ENCODE results near the gene PDE11A.

The PDE11A gene

DNA sequence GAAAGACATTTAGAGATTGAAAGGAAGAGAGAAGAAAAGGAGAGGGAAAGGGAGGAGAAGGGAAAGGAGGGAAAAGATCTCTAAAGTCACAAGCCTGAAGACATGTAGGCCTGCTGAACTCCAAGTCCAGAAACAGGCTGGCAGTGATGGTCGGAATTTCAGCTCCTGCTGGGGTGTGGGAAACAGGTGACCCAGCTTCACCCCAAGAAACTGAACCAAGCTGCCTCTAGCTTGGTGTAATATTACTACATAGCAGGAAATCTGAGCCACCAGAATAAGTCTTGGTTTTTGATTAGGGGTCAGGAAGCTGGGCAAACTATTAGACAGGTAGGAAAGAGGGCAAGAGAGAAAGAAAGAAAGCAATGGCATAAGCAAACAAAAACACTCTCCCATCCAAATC, 185.8 kb downstream of the PDE11A start:
- no peak for ATAC-seq
- TF ChIP-seq ZNF565 (CRISPR knock-in tag; conservative IDR thresholded peaks at IDR 0.05; ENCODE audit: low read depth), result no peak
- TF ChIP-seq, protein P1, sequence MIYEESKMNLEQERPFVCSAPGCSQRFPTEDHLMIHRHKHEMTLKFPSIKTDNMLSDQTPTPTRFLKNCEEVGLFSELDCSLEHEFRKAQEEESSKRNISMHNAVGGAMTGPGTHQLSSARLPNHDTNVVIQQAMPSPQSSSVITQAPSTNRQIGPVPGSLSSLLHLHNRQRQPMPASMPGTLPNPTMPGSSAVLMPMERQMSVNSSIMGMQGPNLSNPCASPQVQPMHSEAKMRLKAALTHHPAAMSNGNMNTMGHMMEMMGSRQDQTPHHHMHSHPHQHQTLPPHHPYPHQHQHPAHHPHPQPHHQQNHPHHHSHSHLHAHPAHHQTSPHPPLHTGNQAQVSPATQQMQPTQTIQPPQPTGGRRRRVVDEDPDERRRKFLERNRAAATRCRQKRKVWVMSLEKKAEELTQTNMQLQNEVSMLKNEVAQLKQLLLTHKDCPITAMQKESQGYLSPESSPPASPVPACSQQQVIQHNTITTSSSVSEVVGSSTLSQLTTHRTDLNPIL (CRISPR knock-in tag; IDR thresholded peaks at IDR 0.05; ENCODE audit: low read depth), result no peak
- no peak for TF ChIP-seq RARB (CRISPR knock-in tag; IDR thresholded peaks at IDR 0.05)
- TF ChIP-seq, protein P2, sequence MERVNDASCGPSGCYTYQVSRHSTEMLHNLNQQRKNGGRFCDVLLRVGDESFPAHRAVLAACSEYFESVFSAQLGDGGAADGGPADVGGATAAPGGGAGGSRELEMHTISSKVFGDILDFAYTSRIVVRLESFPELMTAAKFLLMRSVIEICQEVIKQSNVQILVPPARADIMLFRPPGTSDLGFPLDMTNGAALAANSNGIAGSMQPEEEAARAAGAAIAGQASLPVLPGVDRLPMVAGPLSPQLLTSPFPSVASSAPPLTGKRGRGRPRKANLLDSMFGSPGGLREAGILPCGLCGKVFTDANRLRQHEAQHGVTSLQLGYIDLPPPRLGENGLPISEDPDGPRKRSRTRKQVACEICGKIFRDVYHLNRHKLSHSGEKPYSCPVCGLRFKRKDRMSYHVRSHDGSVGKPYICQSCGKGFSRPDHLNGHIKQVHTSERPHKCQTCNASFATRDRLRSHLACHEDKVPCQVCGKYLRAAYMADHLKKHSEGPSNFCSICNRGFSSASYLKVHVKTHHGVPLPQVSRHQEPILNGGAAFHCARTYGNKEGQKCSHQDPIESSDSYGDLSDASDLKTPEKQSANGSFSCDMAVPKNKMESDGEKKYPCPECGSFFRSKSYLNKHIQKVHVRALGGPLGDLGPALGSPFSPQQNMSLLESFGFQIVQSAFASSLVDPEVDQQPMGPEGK (CRISPR knock-in tag; IDR thresholded peaks at IDR 0.05; ENCODE audit: borderline replicate concordance), result no peak
- no peak for TF ChIP-seq TCF4 (CRISPR knock-in tag; IDR thresholded peaks at IDR 0.05; ENCODE audit: borderline replicate concordance)
- TF ChIP-seq BACH2 (CRISPR knock-in tag; IDR thresholded peaks at IDR 0.05; ENCODE audit: borderline replicate concordance), result no peak
- TF ChIP-seq ARNTL (CRISPR knock-in tag; IDR thresholded peaks at IDR 0.05; ENCODE audit: borderline replicate concordance, low read depth), result no peak
- no peak for TF ChIP-seq GLIS3 (CRISPR knock-in tag; IDR thresholded peaks at IDR 0.05)
- TF ChIP-seq ESRRG (CRISPR knock-in tag; IDR thresholded peaks at IDR 0.05), result no peak
- TF ChIP-seq ZNF70 (CRISPR knock-in tag; IDR thresholded peaks at IDR 0.05), result no peak
- TF ChIP-seq, protein P3, sequence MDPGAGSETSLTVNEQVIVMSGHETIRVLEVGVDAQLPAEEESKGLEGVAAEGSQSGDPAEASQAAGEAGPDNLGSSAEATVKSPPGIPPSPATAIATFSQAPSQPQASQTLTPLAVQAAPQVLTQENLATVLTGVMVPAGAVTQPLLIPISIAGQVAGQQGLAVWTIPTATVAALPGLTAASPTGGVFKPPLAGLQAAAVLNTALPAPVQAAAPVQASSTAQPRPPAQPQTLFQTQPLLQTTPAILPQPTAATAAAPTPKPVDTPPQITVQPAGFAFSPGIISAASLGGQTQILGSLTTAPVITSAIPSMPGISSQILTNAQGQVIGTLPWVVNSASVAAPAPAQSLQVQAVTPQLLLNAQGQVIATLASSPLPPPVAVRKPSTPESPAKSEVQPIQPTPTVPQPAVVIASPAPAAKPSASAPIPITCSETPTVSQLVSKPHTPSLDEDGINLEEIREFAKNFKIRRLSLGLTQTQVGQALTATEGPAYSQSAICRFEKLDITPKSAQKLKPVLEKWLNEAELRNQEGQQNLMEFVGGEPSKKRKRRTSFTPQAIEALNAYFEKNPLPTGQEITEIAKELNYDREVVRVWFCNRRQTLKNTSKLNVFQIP (CRISPR knock-in tag; IDR thresholded peaks at IDR 0.05; ENCODE audit: borderline replicate concordance, low read depth), result no peak
- TF ChIP-seq, protein P4, sequence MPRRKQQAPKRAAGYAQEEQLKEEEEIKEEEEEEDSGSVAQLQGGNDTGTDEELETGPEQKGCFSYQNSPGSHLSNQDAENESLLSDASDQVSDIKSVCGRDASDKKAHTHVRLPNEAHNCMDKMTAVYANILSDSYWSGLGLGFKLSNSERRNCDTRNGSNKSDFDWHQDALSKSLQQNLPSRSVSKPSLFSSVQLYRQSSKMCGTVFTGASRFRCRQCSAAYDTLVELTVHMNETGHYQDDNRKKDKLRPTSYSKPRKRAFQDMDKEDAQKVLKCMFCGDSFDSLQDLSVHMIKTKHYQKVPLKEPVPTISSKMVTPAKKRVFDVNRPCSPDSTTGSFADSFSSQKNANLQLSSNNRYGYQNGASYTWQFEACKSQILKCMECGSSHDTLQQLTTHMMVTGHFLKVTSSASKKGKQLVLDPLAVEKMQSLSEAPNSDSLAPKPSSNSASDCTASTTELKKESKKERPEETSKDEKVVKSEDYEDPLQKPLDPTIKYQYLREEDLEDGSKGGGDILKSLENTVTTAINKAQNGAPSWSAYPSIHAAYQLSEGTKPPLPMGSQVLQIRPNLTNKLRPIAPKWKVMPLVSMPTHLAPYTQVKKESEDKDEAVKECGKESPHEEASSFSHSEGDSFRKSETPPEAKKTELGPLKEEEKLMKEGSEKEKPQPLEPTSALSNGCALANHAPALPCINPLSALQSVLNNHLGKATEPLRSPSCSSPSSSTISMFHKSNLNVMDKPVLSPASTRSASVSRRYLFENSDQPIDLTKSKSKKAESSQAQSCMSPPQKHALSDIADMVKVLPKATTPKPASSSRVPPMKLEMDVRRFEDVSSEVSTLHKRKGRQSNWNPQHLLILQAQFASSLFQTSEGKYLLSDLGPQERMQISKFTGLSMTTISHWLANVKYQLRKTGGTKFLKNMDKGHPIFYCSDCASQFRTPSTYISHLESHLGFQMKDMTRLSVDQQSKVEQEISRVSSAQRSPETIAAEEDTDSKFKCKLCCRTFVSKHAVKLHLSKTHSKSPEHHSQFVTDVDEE (CRISPR knock-in tag; IDR thresholded peaks at IDR 0.05), result no peak
- TF ChIP-seq TOX (CRISPR knock-in tag; IDR thresholded peaks at IDR 0.05; ENCODE audit: borderline replicate concordance), result no peak
- no peak for TF ChIP-seq OSR1 (CRISPR knock-in tag; IDR thresholded peaks at IDR 0.05)
- TF ChIP-seq SNAI2 (CRISPR knock-in tag; IDR thresholded peaks at IDR 0.05), result no peak
- TF ChIP-seq, protein P5, sequence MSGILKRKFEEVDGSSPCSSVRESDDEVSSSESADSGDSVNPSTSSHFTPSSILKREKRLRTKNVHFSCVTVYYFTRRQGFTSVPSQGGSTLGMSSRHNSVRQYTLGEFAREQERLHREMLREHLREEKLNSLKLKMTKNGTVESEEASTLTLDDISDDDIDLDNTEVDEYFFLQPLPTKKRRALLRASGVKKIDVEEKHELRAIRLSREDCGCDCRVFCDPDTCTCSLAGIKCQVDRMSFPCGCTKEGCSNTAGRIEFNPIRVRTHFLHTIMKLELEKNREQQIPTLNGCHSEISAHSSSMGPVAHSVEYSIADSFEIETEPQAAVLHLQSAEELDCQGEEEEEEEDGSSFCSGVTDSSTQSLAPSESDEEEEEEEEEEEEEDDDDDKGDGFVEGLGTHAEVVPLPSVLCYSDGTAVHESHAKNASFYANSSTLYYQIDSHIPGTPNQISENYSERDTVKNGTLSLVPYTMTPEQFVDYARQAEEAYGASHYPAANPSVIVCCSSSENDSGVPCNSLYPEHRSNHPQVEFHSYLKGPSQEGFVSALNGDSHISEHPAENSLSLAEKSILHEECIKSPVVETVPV (CRISPR knock-in tag; IDR thresholded peaks at IDR 0.05), result no peak
- no peak for TF ChIP-seq PPARA (CRISPR knock-in tag; IDR thresholded peaks at IDR 0.05; ENCODE audit: borderline replicate concordance)
- no peak for TF ChIP-seq ZFP3 (CRISPR knock-in tag; IDR thresholded peaks at IDR 0.05)
- TF ChIP-seq ZC3H10 (CRISPR knock-in tag; IDR thresholded peaks at IDR 0.05), result no peak
- TF ChIP-seq ISL1 (CRISPR knock-in tag; IDR thresholded peaks at IDR 0.05), result no peak

DNA sequence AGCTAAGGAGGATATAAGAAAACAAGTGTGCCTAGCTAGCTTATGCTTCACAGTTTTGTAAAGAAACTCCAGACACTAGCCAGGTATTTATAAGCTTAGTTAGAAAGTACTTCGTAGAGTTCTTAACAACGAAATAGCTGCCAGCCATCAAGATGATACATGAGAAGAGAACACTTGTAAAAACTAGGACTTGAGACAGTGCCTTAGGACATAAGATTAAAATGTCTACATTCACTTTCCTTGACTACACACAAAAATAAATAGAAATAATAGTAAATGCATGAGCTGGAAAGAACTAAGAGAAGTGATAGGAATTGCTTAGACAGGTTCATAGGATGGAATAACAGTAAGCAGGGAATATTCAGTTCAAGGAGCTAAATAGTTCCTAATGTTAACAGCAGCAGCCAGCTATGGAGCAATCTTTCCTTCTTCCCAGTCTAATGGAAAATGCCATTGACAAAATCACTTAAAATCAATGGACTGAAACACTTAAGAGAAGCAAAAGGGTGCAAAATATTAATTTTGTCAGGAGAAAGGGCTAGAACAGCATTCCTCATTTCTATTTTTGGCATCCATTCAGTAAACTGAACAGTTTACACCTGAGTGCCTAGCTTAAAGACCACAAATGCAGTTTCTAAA, 186.6 kb downstream of the PDE11A start:
- ATAC-seq, result no peak
- TF ChIP-seq TOX (CRISPR knock-in tag; IDR thresholded peaks at IDR 0.05; ENCODE audit: borderline replicate concordance) (no peak), GLIS3 (CRISPR knock-in tag; IDR thresholded peaks at IDR 0.05) (no peak), CSDC2 (CRISPR knock-in tag; IDR thresholded peaks at IDR 0.05) (no peak), SNAI2 (CRISPR knock-in tag; IDR thresholded peaks at IDR 0.05) (no peak), ISL1 (CRISPR knock-in tag; IDR thresholded peaks at IDR 0.05) (no peak)
- TF ChIP-seq, protein P1 (CRISPR knock-in tag; IDR thresholded peaks at IDR 0.05; ENCODE audit: low read depth), result no peak
- TF ChIP-seq, protein P3 (CRISPR knock-in tag; IDR thresholded peaks at IDR 0.05; ENCODE audit: borderline replicate concordance, low read depth), result no peak
- TF ChIP-seq, protein P2 (CRISPR knock-in tag; IDR thresholded peaks at IDR 0.05; ENCODE audit: borderline replicate concordance), result no peak
- TF ChIP-seq, protein P4 (CRISPR knock-in tag; IDR thresholded peaks at IDR 0.05), result no peak
